ENCODE results near the gene AFDN. TPM values are rescaled to one million over a fixed set of nuclear protein-coding genes. Genes with fewer than 3 reads are reported as not detected.

The AFDN gene
- total RNA-seq, 1 experiment from 2014 or later = 177 TPM

DNA sequence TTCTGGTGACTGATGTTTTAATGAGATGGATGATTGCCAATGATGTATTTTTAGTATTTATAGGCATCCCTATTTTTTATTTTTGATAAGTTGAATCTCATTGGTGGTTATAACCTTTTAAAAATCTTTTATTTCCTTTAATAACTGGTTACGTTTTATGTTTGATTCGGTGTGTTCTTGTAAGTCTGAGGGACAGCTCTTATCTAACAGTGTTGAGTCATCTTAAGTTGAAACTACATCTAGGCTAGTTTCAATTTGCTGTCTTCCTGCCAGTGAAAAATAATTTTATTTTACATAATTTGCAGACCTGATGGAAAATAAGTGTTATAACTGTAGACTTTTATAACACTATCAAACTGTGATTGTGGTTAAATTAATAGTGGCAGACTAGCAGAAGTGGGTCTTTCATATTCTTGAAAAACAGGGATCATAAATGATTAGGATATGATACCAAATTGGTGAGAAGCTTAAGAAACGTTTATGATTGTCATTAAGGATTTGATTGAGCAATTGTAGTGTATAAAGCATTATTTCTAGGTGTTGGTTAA, 4.6 kb downstream of the AFDN start:
- H3K36me3 ChIP-seq (ENCODE audit: control insufficient read depth, insufficient read depth, low read length) = no peaks in the 10 kb centered on the region
- Mint-ChIP-seq H3K36me3 (ENCODE audit: insufficient read depth, unreplicated experiment) (peaks cover 13% of the 10 kb centered on the region), H3K4me1 (ENCODE audit: low read depth, unreplicated experiment) (peaks cover 22% of the 10 kb centered on the region), H3K27me3 (ENCODE audit: insufficient read depth, unreplicated experiment) (no peaks in the 10 kb centered on the region), H3K4me3 (ENCODE audit: unreplicated experiment) (no peak overlapping the region), H3K9me3 (ENCODE audit: unreplicated experiment) (no peaks in the 10 kb centered on the region), H3K27ac (ENCODE audit: unreplicated experiment) (no peak overlapping the region)
- intact Hi-C loops (cut with micrococcal nuclease; ENCODE audit: unreplicated experiment) = no loop called here
- no peak overlapping the region for H3K4me3 ChIP-seq (ENCODE audit: low read depth, low read length)
- no peak for DNase-seq
- no peaks in the 10 kb centered on the region for H3K27me3 ChIP-seq (replicated peaks; ENCODE audit: control insufficient read depth, insufficient read depth, low read length)
- TF ChIP-seq, protein P1, sequence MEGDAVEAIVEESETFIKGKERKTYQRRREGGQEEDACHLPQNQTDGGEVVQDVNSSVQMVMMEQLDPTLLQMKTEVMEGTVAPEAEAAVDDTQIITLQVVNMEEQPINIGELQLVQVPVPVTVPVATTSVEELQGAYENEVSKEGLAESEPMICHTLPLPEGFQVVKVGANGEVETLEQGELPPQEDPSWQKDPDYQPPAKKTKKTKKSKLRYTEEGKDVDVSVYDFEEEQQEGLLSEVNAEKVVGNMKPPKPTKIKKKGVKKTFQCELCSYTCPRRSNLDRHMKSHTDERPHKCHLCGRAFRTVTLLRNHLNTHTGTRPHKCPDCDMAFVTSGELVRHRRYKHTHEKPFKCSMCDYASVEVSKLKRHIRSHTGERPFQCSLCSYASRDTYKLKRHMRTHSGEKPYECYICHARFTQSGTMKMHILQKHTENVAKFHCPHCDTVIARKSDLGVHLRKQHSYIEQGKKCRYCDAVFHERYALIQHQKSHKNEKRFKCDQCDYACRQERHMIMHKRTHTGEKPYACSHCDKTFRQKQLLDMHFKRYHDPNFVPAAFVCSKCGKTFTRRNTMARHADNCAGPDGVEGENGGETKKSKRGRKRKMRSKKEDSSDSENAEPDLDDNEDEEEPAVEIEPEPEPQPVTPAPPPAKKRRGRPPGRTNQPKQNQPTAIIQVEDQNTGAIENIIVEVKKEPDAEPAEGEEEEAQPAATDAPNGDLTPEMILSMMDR (IDR thresholded peaks at IDR 0.05; ENCODE audit: insufficient read depth in 1 of 2, low read depth in 1 of 2, low read length in 1 of 2, severe bottlenecking in 1 of 2, unreplicated experiment in 1 of 2) = no peak
- CTCF ChIA-PET = no interaction called here
- H3K9me3 ChIP-seq = no peaks in the 10 kb centered on the region
- no TSS peak for BruUV-seq (replicated peaks)
- peaks cover 47% of the 10 kb centered on the region for H3K4me1 ChIP-seq
- POLR2A ChIA-PET = no interaction called here

DNA sequence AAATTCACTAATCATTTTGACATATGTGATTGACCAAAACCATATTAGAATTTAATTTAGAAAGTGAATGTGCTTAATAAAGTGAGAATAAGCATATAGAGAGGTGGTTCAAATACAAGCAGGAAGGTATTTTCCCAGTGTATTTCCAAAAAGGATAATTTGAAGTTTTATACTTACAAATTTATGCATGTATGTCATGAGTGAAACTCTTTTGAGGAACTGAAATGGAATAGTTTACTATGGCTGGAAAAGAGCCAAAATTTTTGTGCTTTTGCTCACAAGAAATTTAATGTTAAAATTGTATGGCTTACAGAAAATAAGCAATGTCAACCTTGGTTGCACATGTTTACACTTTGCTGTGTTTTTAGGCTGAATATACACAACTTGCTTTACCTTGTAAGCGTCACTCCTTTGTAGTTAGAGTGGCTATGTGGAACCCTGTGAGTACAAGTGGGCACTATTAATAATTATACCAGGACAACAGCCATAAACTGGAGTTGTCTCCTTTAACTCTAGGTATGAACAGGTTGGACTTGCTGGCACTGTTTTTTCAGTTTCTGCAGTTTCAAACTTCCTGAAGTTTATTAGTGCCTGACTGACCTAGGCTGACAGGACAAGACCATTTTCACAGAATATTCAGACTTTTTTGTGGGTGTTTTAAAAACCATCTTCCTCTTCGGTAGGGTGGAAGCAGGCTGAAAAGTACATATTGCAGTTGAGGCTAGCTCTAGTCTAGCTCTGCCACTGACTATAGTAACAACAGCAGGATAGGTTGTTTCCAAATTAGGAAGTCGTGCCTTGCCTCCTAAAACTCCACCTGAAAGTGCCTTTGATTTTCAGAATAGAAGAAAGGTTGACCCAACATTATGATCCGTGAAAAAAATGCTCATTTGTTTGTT, 6.0 kb downstream of the AFDN start:
- TF ChIP-seq, protein P1 (IDR thresholded peaks at IDR 0.05; ENCODE audit: insufficient read depth in 1 of 2, low read depth in 1 of 2, low read length in 1 of 2, severe bottlenecking in 1 of 2, unreplicated experiment in 1 of 2) = no peak
- POLR2A ChIA-PET = no interaction called here

DNA sequence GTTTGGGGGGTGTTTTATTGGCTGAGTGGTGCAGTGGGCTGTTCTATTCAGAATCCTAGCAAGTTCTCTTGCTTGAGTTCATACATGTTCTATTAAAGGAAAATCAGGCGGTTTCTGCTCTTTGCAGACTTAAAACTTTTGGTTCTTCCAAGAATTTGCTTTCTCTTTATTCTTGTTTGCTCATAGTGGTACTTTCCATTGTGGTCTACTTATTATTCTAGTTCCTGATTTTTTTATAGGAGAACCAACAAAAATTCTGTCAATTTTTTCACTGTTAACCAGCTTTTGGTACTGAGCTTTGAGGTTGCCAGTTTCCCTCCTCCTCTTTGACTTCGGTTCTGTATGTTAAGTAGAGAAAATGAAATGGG, 6.7 kb downstream of the AFDN start:
- no peak overlapping the region for H3K4me3 ChIP-seq (ENCODE audit: low read depth, low read length)
- Mint-ChIP-seq H3K4me1 (ENCODE audit: low read depth, unreplicated experiment) (peaks cover 27% of the 10 kb centered on the region), H3K9me3 (ENCODE audit: unreplicated experiment) (no peaks in the 10 kb centered on the region), H3K4me3 (ENCODE audit: unreplicated experiment) (no peak overlapping the region), H3K36me3 (ENCODE audit: insufficient read depth, unreplicated experiment) (peaks cover under 1% of the 10 kb centered on the region), H3K27me3 (ENCODE audit: insufficient read depth, unreplicated experiment) (no peaks in the 10 kb centered on the region), H3K27ac (ENCODE audit: unreplicated experiment) (no peak overlapping the region)
- intact Hi-C loops (cut with micrococcal nuclease; ENCODE audit: unreplicated experiment) = no loop called here
- POLR2A ChIA-PET = no interaction called here
- no peaks in the 10 kb centered on the region for H3K9me3 ChIP-seq
- TF ChIP-seq, protein P1 (IDR thresholded peaks at IDR 0.05; ENCODE audit: insufficient read depth in 1 of 2, low read depth in 1 of 2, low read length in 1 of 2, severe bottlenecking in 1 of 2, unreplicated experiment in 1 of 2) = no peak
- no peaks in the 10 kb centered on the region for H3K27me3 ChIP-seq (replicated peaks; ENCODE audit: control insufficient read depth, insufficient read depth, low read length)
- H3K4me1 ChIP-seq = peaks cover 53% of the 10 kb centered on the region
- no peak for DNase-seq
- no TSS peak for BruUV-seq (replicated peaks)
- CTCF ChIA-PET = no interaction called here
- no peaks in the 10 kb centered on the region for H3K36me3 ChIP-seq (ENCODE audit: control insufficient read depth, insufficient read depth, low read length)

More for the DNA sequence above, 6.0 kb downstream of the AFDN start:
- Mint-ChIP-seq H3K9me3 (ENCODE audit: unreplicated experiment) (no peaks in the 10 kb centered on the region), H3K36me3 (ENCODE audit: insufficient read depth, unreplicated experiment) (peaks cover 7% of the 10 kb centered on the region), H3K4me3 (ENCODE audit: unreplicated experiment) (no peak overlapping the region), H3K4me1 (ENCODE audit: low read depth, unreplicated experiment) (peaks cover 22% of the 10 kb centered on the region), H3K27me3 (ENCODE audit: insufficient read depth, unreplicated experiment) (no peaks in the 10 kb centered on the region), H3K27ac (ENCODE audit: unreplicated experiment) (no peak overlapping the region)
- DNase-seq = no peak
- H3K36me3 ChIP-seq (ENCODE audit: control insufficient read depth, insufficient read depth, low read length) = no peaks in the 10 kb centered on the region
- H3K27me3 ChIP-seq (replicated peaks; ENCODE audit: control insufficient read depth, insufficient read depth, low read length) = no peaks in the 10 kb centered on the region
- CTCF ChIA-PET = no interaction called here
- no peak overlapping the region for H3K4me3 ChIP-seq (ENCODE audit: low read depth, low read length)
- H3K4me1 ChIP-seq = peaks cover 47% of the 10 kb centered on the region
- H3K9me3 ChIP-seq = no peaks in the 10 kb centered on the region
- intact Hi-C loops (cut with micrococcal nuclease; ENCODE audit: unreplicated experiment) = no loop called here
- BruUV-seq (replicated peaks) = no TSS peak

Measured in Caco-2 (cell line).